Liver (tissue), 9 donors: ENCODE data around the gene RPS10. TPM values are rescaled to one million over a fixed set of nuclear protein-coding genes. Genes with fewer than 3 reads are reported as not detected.

Experiments used
- DNase-seq: peaks from one replicate; pipeline ENCODE4 v3.0.0-alpha.2; 2017; ENCODE audit warnings: low spot score
- H3K27ac ChIP-seq, 2 donors: one replicate each; pipeline ENCODE4 v1.7.0; 2013; ENCODE audit warnings: inconsistent platforms in 2 of 2, low read length in 2 of 2, control low read depth in 1 of 2, low read depth in 1 of 2, mild to moderate bottlenecking in 1 of 2
- H3K27me3 ChIP-seq, 4 donors: one replicate each; pipeline versions ENCODE4 v1.6.1 to v1.7.0; 2013; ENCODE audit warnings: low read length in 3 of 4, inconsistent platforms in 1 of 4, mild to moderate bottlenecking in 1 of 4, moderate library complexity in 1 of 4; ENCODE audit not compliant: control insufficient read depth in 4 of 4, insufficient read depth in 4 of 4
- H3K36me3 ChIP-seq, 4 donors: one replicate each; pipeline versions ENCODE4 v1.6.1 to v1.7.0; 2013; ENCODE audit warnings: low read length in 3 of 4, mild to moderate bottlenecking in 3 of 4, low read depth in 1 of 4, moderate library complexity in 1 of 4; ENCODE audit not compliant: control insufficient read depth in 4 of 4, insufficient read depth in 3 of 4
- H3K4me1 ChIP-seq, 4 donors: one replicate each; pipeline versions ENCODE4 v1.6.1 to v1.7.0; 2013; ENCODE audit warnings: low read length in 3 of 4, mild to moderate bottlenecking in 3 of 4, moderate library complexity in 1 of 4; ENCODE audit not compliant: control insufficient read depth in 4 of 4, insufficient read depth in 4 of 4
- H3K4me3 ChIP-seq, 3 donors: one replicate each; pipeline versions ENCODE4 v1.6.1 to v1.7.0; 2013; ENCODE audit warnings: low read length in 3 of 3, control low read depth in 1 of 3, low read depth in 1 of 3, mild to moderate bottlenecking in 1 of 3
- H3K9ac ChIP-seq, 2 donors: one replicate each; pipeline ENCODE4 v1.7.0; 2013; ENCODE audit warnings: low read length in 2 of 2, mild to moderate bottlenecking in 2 of 2, moderate library complexity in 2 of 2, control low read depth in 1 of 2, low read depth in 1 of 2
- H3K9me3 ChIP-seq, 4 donors: one replicate each; pipeline versions ENCODE4 v1.6.1 to v1.7.0; 2013; ENCODE audit warnings: low read length in 3 of 4; ENCODE audit not compliant: control insufficient read depth in 4 of 4
- ATF3 ChIP-seq: IDR thresholded peaks from 2 replicates; pipeline ENCODE4 v1.6.1; 2016; ENCODE audit warnings: antibody characterized with exemption
- CTCF ChIP-seq: fragments of 150-350 bp; IDR thresholded peaks from 2 replicates; pipeline ENCODE4 v1.5.1; 2017; ENCODE audit warnings: improper control_type of control experiment, low read depth, low read length; ENCODE audit not compliant: missing input control
- EGR1 ChIP-seq, 2 donors: IDR thresholded peaks; 2 replicates each; pipeline ENCODE4 v1.6.1; 2016 to 2018; ENCODE audit warnings: antibody characterized with exemption in 2 of 2, low read depth in 2 of 2
- FOXA1 ChIP-seq: IDR thresholded peaks from 2 replicates; pipeline ENCODE4 v1.6.1; 2016; ENCODE audit warnings: antibody characterized with exemption
- FOXA2 ChIP-seq: IDR thresholded peaks from 2 replicates; pipeline ENCODE4 v1.6.1; 2016; ENCODE audit warnings: antibody characterized with exemption
- GABPA ChIP-seq, 2 donors: IDR thresholded peaks in 1 of 2; conservative IDR thresholded peaks in 1 of 2; 2 replicates each; pipeline ENCODE4 v1.6.1; 2016; ENCODE audit warnings: antibody characterized with exemption in 2 of 2, mild to moderate bottlenecking in 1 of 2, moderate library complexity in 1 of 2
- HNF4A ChIP-seq, 2 donors: conservative IDR thresholded peaks; 2 replicates each; pipeline ENCODE4 v1.6.1; 2016; ENCODE audit warnings: antibody characterized with exemption in 2 of 2, mild to moderate bottlenecking in 2 of 2
- HNF4G ChIP-seq: IDR thresholded peaks from 2 replicates; pipeline ENCODE4 v1.6.1; 2016; ENCODE audit warnings: antibody characterized with exemption
- JUND ChIP-seq, 2 donors: IDR thresholded peaks; 2 replicates each; pipeline ENCODE4 v1.6.1; 2016; ENCODE audit warnings: antibody characterized with exemption in 2 of 2
- MAX ChIP-seq: IDR thresholded peaks from 2 replicates; pipeline ENCODE4 v1.6.1; 2016; ENCODE audit warnings: antibody characterized with exemption
- NR2F2 ChIP-seq: IDR thresholded peaks from 2 replicates; pipeline ENCODE4 v1.6.1; 2016; ENCODE audit warnings: antibody characterized with exemption
- RXRA ChIP-seq, 2 donors: IDR thresholded peaks; 2 replicates each; pipeline ENCODE4 v1.6.1; 2017 to 2018; ENCODE audit warnings: antibody characterized with exemption in 2 of 2, mild to moderate bottlenecking in 1 of 2
- SP1 ChIP-seq: IDR thresholded peaks from 2 replicates; pipeline ENCODE4 v1.6.1; 2018; ENCODE audit warnings: antibody characterized with exemption, mild to moderate bottlenecking
- YY1 ChIP-seq: IDR thresholded peaks from 2 replicates; pipeline ENCODE4 v1.6.1; 2016; ENCODE audit warnings: antibody characterized with exemption, mild to moderate bottlenecking
- ZBTB33 ChIP-seq: IDR thresholded peaks from 2 replicates; pipeline ENCODE4 v1.6.1; 2016; ENCODE audit warnings: antibody characterized with exemption
- WGBS: extraction: QIAGEN DNeasy Blood & Tissue Kit; methylation state at CpG from one replicate; pipeline ENCODE4 v1.1.7; 2013; 5-methylcytosine and 5-hydroxymethylcytosine counted together
- polyA plus RNA-seq, 2 donors: library from polyadenylated mRNA; stranded (reverse) in 1 of 2; unstranded in 1 of 2; fragments of 200-250 nt in 1 of 2; fragments of >200 nt in 1 of 2; fragmentation: Nextera tagmentation in 1 of 2; extraction: Ambion mirVana in 1 of 2; gene quantifications; one replicate each; pipeline versions ENCODE4 v1.2.1 to v1.2.3, GENCODE V29; 2013 to 2015
- total RNA-seq, 2 donors: library from RNA; depleted of rRNA; stranded (reverse); fragments of >200 nt; gene quantifications; one replicate each; pipeline ENCODE4 v1.2.3, GENCODE V29; 2014
- donor health status: healthy.
- donor health status: healthy.
- donor health status: healthy.
- donor health status: healthy.
- donor health status: healthy.

Gene RPS10
- total and polyA plus RNA-seq, 4 donors, result 294 to 970 (median 832) TPM

GRCh38 chr6:34472425-34472824 lies 46.6 kb upstream of the RPS10 start:
- H3K9ac ChIP-seq, result no peak overlapping the region
- no peaks in the 10 kb centered on the region for H3K36me3 ChIP-seq
- H3K9me3 ChIP-seq, result no peaks in the 10 kb centered on the region
- 92% methylated on average over 5 of the region's 5 CpGs for WGBS
- H3K27ac ChIP-seq, result no peak overlapping the region
- H3K27me3 ChIP-seq, result no peaks in the 10 kb centered on the region
- no peak for DNase-seq
- H3K4me1 ChIP-seq, result peaks cover 0 to 3% (median 0%) of the 10 kb centered on the region in 4 donors
- no peak for TF ChIP-seq GABPA (IDR thresholded peaks at IDR 0.05 in 1 of 2, conservative IDR thresholded peaks at IDR 0.05 in 1 of 2)
- no peak for TF ChIP-seq YY1
- TF ChIP-seq JUND (IDR thresholded peaks at IDR 0.05), result no peak
- no peak for TF ChIP-seq MAX
- no peak for TF ChIP-seq EGR1 (IDR thresholded peaks at IDR 0.05; ENCODE audit: low read depth in 2 of 2)
- TF ChIP-seq HNF4A (conservative IDR thresholded peaks at IDR 0.05), result no peak
- TF ChIP-seq FOXA1, result no peak
- no peak for TF ChIP-seq CTCF
- TF ChIP-seq RXRA (IDR thresholded peaks at IDR 0.05), result no peak
- no peak for TF ChIP-seq ZBTB33
- no peak for TF ChIP-seq FOXA2
- H3K4me3 ChIP-seq, result no peak overlapping the region

DNA sequence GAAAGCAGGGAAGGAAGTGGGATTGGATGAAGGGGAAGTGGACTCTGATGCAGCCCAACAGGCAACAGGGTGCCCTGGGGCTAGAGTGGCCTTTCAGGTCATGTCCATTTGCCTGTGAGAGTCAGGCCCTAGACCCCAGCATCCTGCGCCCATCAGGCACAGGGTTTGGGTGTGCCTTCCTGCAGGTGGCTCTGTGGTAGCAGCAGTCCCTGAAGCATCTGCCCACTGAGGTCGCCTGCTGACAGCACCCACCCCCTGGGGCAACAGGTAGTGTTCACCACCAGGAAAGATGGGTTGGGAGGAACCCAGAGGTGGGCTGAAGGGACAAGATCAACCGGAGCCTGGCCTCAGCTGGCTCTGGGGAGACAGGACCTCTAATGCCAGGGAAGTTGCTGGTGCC lies 43.6 kb upstream of the RPS10 start:
- peaks cover 0 to 3% (median 1%) of the 10 kb centered on the region in 4 donors for H3K27me3 ChIP-seq
- TF ChIP-seq RXRA (IDR thresholded peaks at IDR 0.05), result no peak
- no peak for TF ChIP-seq HNF4G
- no peak for TF ChIP-seq MAX
- TF ChIP-seq JUND (IDR thresholded peaks at IDR 0.05), result no peak
- no peak for TF ChIP-seq HNF4A (conservative IDR thresholded peaks at IDR 0.05)
- no peak for TF ChIP-seq FOXA2
- TF ChIP-seq SP1, result no peak
- no peak for TF ChIP-seq NR2F2
- no peak for TF ChIP-seq GABPA (IDR thresholded peaks at IDR 0.05 in 1 of 2, conservative IDR thresholded peaks at IDR 0.05 in 1 of 2)
- no peak for TF ChIP-seq YY1
- H3K4me3 ChIP-seq, result no peak overlapping the region
- no peak overlapping the region for H3K9ac ChIP-seq
- no peaks in the 10 kb centered on the region for H3K9me3 ChIP-seq
- no peaks in the 10 kb centered on the region for H3K36me3 ChIP-seq
- peaks cover 0 to 11% (median 4%) of the 10 kb centered on the region in 4 donors for H3K4me1 ChIP-seq
- WGBS, result 86% methylated on average over 3 of the region's 3 CpGs
- no peak overlapping the region for H3K27ac ChIP-seq
- no peak for DNase-seq

- Histone ChIP-seq H3K4me1 (peaks cover 0 to 11% (median 4%) of the 10 kb centered on the region in 4 donors), H3K36me3 (no peaks in the 10 kb centered on the region), H3K4me3 (no peak overlapping the region), H3K27me3 (peaks cover 0 to 4% (median 2%) of the 10 kb centered on the region in 4 donors), H3K9ac (no peak overlapping the region), H3K27ac (no peak overlapping the region), H3K9me3 (no peaks in the 10 kb centered on the region)
- DNase-seq, result no peak
- 88% methylated on average over 4 of the region's 4 CpGs for WGBS
- TF ChIP-seq ATF3 (no peak), CTCF (no peak), ZBTB33 (no peak), RXRA (IDR thresholded peaks at IDR 0.05) (no peak)
Measured at GRCh38 chr6:34468378-34468892, 42.6 kb upstream of the RPS10 start.
